Measurements from ENCODE around the gene TNFRSF8. TPM values are rescaled to one million over a fixed set of nuclear protein-coding genes. Genes with fewer than 3 reads are reported as not detected.

Gene TNFRSF8
- total and polyA plus RNA-seq, 4 experiments from 2014 or later = not detected

DNA sequence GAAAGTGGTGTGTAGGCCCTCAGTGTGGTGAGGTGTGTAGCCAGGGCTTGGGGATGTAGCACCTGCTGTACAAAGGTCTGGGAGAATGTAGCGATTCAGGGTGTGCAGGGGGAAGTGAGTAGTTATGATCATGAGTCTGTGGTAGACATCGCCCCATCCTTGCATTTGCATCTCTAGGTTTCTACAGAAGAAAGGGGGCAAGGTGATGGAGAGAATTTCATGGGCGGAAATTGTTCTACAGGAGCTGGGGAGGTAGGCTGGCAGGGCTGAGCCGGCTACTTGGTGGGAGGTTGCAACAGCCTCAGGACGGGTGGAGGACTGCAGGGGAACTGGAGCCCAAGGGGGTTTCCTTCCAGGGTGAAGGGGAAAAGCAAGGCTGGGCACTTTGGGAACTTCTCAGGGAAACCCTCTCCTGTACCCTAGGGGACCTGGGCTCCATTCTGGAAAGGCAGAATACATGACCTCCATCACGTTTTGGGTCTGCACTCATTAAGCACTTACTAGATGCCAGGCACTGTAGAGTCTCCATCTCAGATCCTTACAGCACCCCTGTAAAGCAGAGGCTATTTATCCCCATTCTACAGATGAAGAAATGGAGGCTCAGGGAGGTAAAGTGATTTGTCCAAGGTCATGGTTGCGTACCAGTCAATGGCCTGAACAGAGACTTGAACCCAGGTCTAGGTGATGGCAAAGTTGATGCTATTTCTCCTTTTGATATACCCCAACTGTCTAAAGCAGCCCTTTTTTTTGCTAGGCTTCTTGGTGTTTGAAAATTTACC lies 89.2 kb downstream of the TNFRSF8 start:
- no peaks in the 10 kb centered on the region for H3K27me3 ChIP-seq (ENCODE audit: insufficient read depth, low read length)
- no peaks in the 10 kb centered on the region for H3K9me3 ChIP-seq (ENCODE audit: control insufficient read depth in 1 of 2, low read length in 2 of 2)
- no peaks in the 10 kb centered on the region for H3K36me3 ChIP-seq (ENCODE audit: insufficient read depth, low read length)
- ChIA-PET CTCF (ENCODE audit: partially characterized antibody) (interaction anchor here (1.0 to 8.5 kb wide), 4 partner anchors 17 to 28 kb away, joined by 3 to 79 read pairs (median 14); no protein-coding TSS in a partner anchor), POLR2A (ENCODE audit: partially characterized antibody) (interaction anchor here (1.3 to 50.6 kb wide), 4 partner anchors 14 to 64 kb away, joined by 4 to 1713 read pairs (median 876); partner anchors contain the start of gene TNFRSF1B)
- Mint-ChIP-seq H3K9me3 (peaks cover 0 to 7% (median 0%) of the 10 kb centered on the region in 8 donors), H3K36me3 (no peaks in the 10 kb centered on the region), H3K4me1 (peaks cover 67 to 92% (median 82%) of the 10 kb centered on the region in 4 donors), H3K4me3 (peak overlapping the region; percentile 5 to 88 (median 68)), H3K27ac (peak overlapping the region; percentile 92 to 99 (median 97)), H3K27me3 (no peaks in the 10 kb centered on the region)
- peak overlapping the region; percentile 51 for H3K27ac ChIP-seq (ENCODE audit: low read depth, low read length)
- no peak overlapping the region for H3K4me3 ChIP-seq (ENCODE audit: low read length in 2 of 2)
- no peak for DNase-seq
- peaks cover 96% of the 10 kb centered on the region for H3K4me1 ChIP-seq (ENCODE audit: insufficient read depth, low read length)
- intact Hi-C loops (cut with micrococcal nuclease) = no loop called here

DNA sequence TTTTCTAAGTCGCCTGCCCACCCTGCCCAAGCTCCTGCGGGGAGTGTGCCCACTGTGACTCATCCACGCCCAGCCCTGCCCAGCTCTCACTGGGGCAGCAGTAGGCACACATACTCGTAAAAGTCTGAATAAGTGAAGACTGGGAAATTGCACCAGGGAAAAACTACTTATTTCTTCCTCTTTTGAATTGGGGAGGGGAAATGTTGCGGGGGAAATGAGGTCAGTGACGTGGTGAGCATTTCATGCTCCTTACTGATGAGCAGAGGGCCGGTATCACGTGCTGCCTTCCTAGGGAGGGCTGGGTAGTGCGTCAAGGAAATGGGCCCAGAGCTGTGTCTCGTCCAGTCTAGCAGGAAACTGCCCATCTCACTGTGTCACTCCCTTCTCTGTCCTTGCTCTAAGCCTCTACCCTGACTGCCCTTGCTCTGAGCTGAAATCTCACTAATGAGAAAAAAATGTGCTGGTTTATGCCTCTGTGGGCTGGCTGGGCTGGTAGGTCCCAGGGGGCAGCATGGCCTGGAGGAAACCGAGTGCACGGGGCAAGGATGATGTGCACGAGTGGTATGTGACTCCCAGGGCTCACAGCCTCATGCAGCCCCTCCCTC lies 90.2 kb downstream of the TNFRSF8 start:
- Histone ChIP-seq H3K4me3 (ENCODE audit: low read length in 2 of 2) (peak overlapping the region in 1 of 2 donors; percentile 17), H3K27ac (ENCODE audit: low read depth, low read length) (peak overlapping the region; percentile 51), H3K9me3 (ENCODE audit: control insufficient read depth in 1 of 2, low read length in 2 of 2) (no peaks in the 10 kb centered on the region), H3K27me3 (ENCODE audit: insufficient read depth, low read length) (no peaks in the 10 kb centered on the region), H3K36me3 (ENCODE audit: insufficient read depth, low read length) (no peaks in the 10 kb centered on the region), H3K4me1 (ENCODE audit: insufficient read depth, low read length) (peaks cover 96% of the 10 kb centered on the region)
- Mint-ChIP-seq H3K4me3 (peak overlapping the region in 7 of 8 donors; percentile 30 to 78 (median 63)), H3K27ac (peak overlapping the region; percentile 92 to 99 (median 97)), H3K36me3 (no peaks in the 10 kb centered on the region), H3K4me1 (peaks cover 71 to 92% (median 84%) of the 10 kb centered on the region in 4 donors), H3K9me3 (peaks cover 0 to 7% (median 0%) of the 10 kb centered on the region in 8 donors), H3K27me3 (no peaks in the 10 kb centered on the region)
- peak in 1 of 5 donors; percentile 73 for DNase-seq
- intact Hi-C loops (cut with micrococcal nuclease) = no loop called here
- CTCF ChIA-PET (ENCODE audit: partially characterized antibody) = interaction anchor here (1.0 to 5.0 kb wide), 3 partner anchors 16 to 29 kb away, joined by 3 to 23 read pairs (median 5); no protein-coding TSS in a partner anchor
- POLR2A ChIA-PET (ENCODE audit: partially characterized antibody) = interaction anchor here (1.0 to 50.6 kb wide), 5 partner anchors 13 to 65 kb away, joined by 3 to 1713 read pairs (median 40); partner anchors contain the start of gene TNFRSF1B

DNA sequence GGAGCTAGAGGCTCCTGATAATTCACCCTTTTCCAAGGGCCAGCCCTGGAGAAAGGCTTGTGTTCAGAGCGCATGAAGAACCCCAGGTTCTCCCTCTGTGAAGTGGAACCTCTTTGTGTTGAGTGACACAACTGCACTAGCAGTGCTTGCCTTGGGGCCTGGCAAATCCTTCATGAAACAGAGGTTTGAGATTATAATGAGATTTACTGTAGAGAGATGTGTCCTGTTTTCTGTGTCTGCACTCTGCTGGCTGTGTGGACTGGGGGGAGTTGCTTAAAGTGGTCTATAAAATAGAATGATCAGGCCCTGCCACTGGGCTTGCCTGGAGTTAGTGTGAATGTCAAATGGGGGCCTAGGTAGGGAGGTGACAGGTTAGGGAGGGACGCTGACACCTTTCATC lies 92.2 kb downstream of the TNFRSF8 start:
- Mint-ChIP-seq H3K27me3 (no peaks in the 10 kb centered on the region), H3K27ac (peak overlapping the region; percentile 37 to 93 (median 83)), H3K4me1 (peaks cover 64 to 90% (median 80%) of the 10 kb centered on the region in 4 donors), H3K36me3 (no peaks in the 10 kb centered on the region), H3K9me3 (peaks cover 0 to 4% (median 0%) of the 10 kb centered on the region in 8 donors), H3K4me3 (peak overlapping the region in 3 of 8 donors; percentile 8 to 54 (median 10))
- H3K27ac ChIP-seq (ENCODE audit: low read depth, low read length) = no peak overlapping the region
- no peaks in the 10 kb centered on the region for H3K27me3 ChIP-seq (ENCODE audit: insufficient read depth, low read length)
- ChIA-PET CTCF (ENCODE audit: partially characterized antibody) (interaction anchor here (2.1 to 3.9 kb wide), 3 partner anchors 10 to 30 kb away, joined by 5 to 25 read pairs (median 10); no protein-coding TSS in a partner anchor), POLR2A (ENCODE audit: partially characterized antibody) (interaction anchor here (1.4 to 50.6 kb wide), 3 partner anchors 11 to 55 kb away, joined by 4 to 1713 read pairs (median 1713); partner anchors contain the start of gene TNFRSF1B)
- intact Hi-C loops (cut with micrococcal nuclease) = no loop called here
- peaks cover 93% of the 10 kb centered on the region for H3K4me1 ChIP-seq (ENCODE audit: insufficient read depth, low read length)
- H3K9me3 ChIP-seq (ENCODE audit: control insufficient read depth in 1 of 2, low read length in 2 of 2) = no peaks in the 10 kb centered on the region
- H3K4me3 ChIP-seq (ENCODE audit: low read length in 2 of 2) = no peak overlapping the region
- H3K36me3 ChIP-seq (ENCODE audit: insufficient read depth, low read length) = no peaks in the 10 kb centered on the region
- DNase-seq = no peak

DNA sequence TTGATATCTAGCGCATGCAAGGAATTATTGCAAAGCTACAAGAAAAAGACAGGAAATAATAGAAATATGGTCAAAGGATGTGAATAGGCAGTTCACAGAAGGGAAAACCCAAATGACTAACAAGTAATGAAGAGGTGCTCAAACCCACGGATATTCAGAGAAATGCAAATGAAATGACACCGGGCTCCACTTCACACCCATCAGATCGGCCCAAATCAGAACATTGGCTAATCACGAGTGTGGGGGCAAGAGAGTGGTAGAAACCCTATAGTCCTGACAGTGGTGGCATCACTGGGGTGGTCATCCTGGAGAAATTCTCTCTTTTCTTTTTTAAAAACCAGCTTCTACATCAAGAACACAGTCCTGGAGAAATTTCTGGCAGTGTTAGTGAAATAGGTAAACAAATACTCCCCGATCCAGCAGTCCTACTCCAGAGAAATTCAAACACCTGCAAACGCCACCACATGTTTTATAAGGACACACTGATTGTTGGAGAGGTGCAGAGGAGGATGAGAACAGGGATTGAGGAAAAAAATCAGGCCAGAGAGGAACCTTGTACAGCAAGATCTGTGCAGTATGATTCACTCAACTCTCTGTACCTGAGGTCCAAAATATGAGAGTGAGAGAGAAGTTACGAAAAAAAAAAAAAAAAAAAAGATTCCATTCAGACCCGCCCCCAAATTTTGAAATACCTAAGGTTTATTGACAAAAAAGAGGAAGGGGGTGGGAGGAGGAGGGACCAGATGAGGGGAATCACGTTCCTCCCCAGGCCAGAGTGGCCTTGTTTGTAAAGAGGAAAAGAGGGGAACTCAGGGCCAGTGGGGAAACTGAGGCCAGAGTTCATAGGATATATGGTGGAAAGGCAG lies 94.5 kb downstream of the TNFRSF8 start:
- CTCF ChIA-PET (ENCODE audit: partially characterized antibody) = interaction anchor here (0.8 to 3.9 kb wide), 7 partner anchors 9 to 32 kb away, joined by 3 to 25 read pairs (median 4); partner anchors contain the start of gene TNFRSF1B

DNA sequence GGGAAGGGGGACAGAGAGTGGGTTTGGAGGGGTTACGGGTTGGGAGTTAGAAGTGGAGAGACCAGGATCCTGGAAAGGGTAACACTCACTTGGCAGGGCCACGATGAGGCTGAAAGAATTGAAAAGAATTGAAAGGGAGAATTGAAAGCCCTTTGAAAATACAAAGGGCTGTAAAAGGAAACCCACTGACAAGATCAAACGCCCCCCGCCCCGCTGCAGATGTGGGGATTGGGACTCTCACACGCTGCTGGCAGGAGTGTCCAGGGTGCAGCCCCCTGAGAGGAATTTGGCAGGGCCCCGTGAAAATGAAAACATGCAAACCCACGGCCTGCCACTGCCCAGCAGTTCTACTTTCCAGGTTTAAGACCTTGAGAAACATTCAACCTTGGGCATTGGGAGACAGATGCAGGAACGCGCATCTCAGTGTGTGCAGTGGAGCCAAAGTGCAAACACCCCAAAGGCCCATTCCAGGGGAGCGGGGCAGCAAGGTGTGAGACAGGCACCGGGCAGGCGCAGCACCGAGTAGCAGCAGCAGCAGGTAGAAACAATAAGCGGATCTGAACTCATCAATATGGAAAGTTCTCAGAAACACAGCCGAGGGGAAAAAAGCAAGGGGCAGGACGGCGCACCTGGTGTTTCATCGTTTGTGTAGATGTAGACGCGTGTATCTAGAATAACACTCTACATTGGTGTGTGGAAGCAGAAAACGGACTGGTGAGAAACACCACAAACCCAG lies 95.4 kb downstream of the TNFRSF8 start:
- Histone ChIP-seq H3K4me1 (ENCODE audit: insufficient read depth, low read length) (peaks cover 93% of the 10 kb centered on the region), H3K27me3 (ENCODE audit: insufficient read depth, low read length) (no peaks in the 10 kb centered on the region), H3K27ac (ENCODE audit: low read depth, low read length) (peak overlapping the region; percentile 55), H3K4me3 (ENCODE audit: low read length in 2 of 2) (peak overlapping the region; percentile 20 to 23), H3K36me3 (ENCODE audit: insufficient read depth, low read length) (no peaks in the 10 kb centered on the region), H3K9me3 (ENCODE audit: control insufficient read depth in 1 of 2, low read length in 2 of 2) (no peaks in the 10 kb centered on the region)
- peak in 1 of 5 donors; percentile 62 for DNase-seq
- peaks cover 63 to 90% (median 79%) of the 10 kb centered on the region in 4 donors for H3K4me1 Mint-ChIP-seq
- H3K27me3 Mint-ChIP-seq = no peaks in the 10 kb centered on the region
- CTCF ChIA-PET (ENCODE audit: partially characterized antibody) = interaction anchor here (1.8 to 2.4 kb wide), 2 partner anchors 10 kb away, joined by 4 to 7 read pairs; no protein-coding TSS in a partner anchor
- peaks cover 0 to 4% (median 0%) of the 10 kb centered on the region in 8 donors for H3K9me3 Mint-ChIP-seq
- H3K27ac Mint-ChIP-seq = peak overlapping the region; percentile 88 to 99 (median 95)
- POLR2A ChIA-PET (ENCODE audit: partially characterized antibody) = interaction anchor here (1.5 to 50.6 kb wide), 4 partner anchors 8 to 52 kb away, joined by 3 to 1713 read pairs (median 888); partner anchors contain the start of gene TNFRSF1B
- intact Hi-C loops (cut with micrococcal nuclease) = loop anchor here (1.0 to 2.0 kb wide), 2 partner anchors 8 to 14 kb away; no protein-coding TSS in a partner anchor
- no peaks in the 10 kb centered on the region for H3K36me3 Mint-ChIP-seq
- peak overlapping the region; percentile 53 to 90 (median 78) for H3K4me3 Mint-ChIP-seq

More for the DNA sequence above, 94.5 kb downstream of the TNFRSF8 start:
- peak overlapping the region; percentile 73 to 90 (median 78) for H3K4me3 Mint-ChIP-seq
- Histone ChIP-seq H3K27me3 (ENCODE audit: insufficient read depth, low read length) (no peaks in the 10 kb centered on the region), H3K4me3 (ENCODE audit: low read length in 2 of 2) (peak overlapping the region in 1 of 2 donors; percentile 31), H3K36me3 (ENCODE audit: insufficient read depth, low read length) (no peaks in the 10 kb centered on the region), H3K4me1 (ENCODE audit: insufficient read depth, low read length) (peaks cover 93% of the 10 kb centered on the region), H3K27ac (ENCODE audit: low read depth, low read length) (peak overlapping the region; percentile 55), H3K9me3 (ENCODE audit: control insufficient read depth in 1 of 2, low read length in 2 of 2) (no peaks in the 10 kb centered on the region)
- POLR2A ChIA-PET (ENCODE audit: partially characterized antibody) = interaction anchor here (0.8 to 50.6 kb wide), 3 partner anchors 9 to 37 kb away, joined by 3 to 1713 read pairs (median 1713); partner anchors contain the start of gene TNFRSF1B
- peak overlapping the region; percentile 88 to 99 (median 95) for H3K27ac Mint-ChIP-seq
- peaks cover 0 to 4% (median 0%) of the 10 kb centered on the region in 8 donors for H3K9me3 Mint-ChIP-seq
- intact Hi-C loops (cut with micrococcal nuclease) = loop anchor here (1.0 to 2.0 kb wide), 2 partner anchors 7 to 15 kb away; no protein-coding TSS in a partner anchor
- H3K4me1 Mint-ChIP-seq = peaks cover 65 to 90% (median 80%) of the 10 kb centered on the region in 4 donors
- H3K36me3 Mint-ChIP-seq = no peaks in the 10 kb centered on the region
- no peaks in the 10 kb centered on the region for H3K27me3 Mint-ChIP-seq
- DNase-seq = peak in 2 of 5 donors; percentile 45 to 76

All from CD4-positive, alpha-beta memory T cell (primary cell).